ENCODE data around the gene HACD2.

HACD2 gene

DNA sequence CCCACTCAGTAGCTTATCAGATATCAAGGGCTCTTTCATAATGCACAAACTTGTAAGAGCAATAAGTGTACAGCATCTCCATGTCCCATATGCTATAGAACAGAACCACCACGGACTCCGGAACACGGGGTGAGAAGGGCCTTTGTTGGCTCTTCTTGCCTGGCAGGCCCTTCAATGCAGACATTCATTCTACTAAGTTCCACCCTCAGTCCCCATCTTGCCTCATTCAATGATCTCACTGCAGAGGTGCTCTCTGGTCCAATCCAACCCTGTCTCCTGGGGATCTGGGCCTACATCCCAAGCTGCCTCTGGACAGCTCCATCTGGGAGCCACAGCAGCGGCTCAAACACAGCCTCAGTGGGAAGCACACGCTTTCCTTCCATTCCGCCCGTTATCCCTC lies 16.8 kb downstream of the HACD2 start:
- no peak for FAIRE-seq

DNA sequence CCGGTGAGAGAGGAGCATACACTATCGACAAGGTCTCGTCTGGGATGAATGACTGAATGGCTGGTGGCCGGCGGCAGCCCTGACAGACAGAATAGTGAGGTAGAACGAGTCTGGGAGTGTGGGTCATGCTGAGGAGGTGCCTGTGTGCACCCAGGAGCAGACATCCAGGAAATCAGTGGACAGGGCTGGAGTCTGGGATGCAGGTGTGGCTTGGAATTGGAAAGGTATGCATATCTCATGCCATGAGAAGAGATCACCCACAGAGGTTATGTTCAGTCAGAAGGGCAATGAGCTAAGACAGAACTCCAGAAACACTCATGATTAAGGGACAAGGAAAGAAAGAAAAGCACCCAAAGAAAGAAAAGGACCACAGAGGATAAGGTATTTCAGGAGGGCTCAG lies 20.8 kb downstream of the HACD2 start:
- no peak for FAIRE-seq

DNA sequence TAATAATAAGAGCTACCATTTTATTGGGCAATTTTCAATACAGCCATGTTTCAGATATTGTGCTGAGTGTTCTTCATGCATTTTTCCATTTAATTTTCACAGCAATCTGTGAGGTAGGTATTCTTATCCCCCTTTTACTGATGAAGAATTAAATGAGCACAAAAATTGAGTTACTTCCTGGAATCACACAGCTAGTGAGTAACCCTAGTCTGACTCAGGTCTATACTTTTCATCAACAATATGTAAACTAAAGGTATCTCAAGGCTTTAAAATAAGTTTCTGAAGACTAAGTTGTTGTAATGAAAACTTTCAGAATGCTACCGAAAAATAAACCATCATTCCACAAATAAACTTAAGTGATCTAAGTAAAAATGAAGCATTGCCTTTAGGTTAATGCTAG lies 22.3 kb downstream of the HACD2 start:
- no peak for FAIRE-seq

DNA sequence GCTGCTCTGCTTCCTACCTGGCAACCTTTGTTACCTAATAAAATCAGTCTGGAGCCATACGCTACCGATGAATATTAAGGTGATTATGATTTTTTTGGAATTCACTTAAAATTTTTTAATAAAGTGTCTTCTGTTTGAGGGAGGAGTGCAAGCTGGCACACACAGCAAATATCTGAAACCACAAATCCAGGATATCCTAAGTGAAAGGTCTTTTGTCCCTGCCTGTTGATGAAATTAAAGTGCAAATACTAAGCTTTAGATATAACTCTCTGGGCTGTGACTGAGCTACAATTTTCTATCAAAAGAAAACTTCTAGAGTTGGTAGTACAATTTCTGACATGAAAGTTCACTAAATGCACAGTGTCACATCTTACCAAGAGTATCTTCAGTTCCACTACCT lies 23.7 kb downstream of the HACD2 start:
- FAIRE-seq = no peak

DNA sequence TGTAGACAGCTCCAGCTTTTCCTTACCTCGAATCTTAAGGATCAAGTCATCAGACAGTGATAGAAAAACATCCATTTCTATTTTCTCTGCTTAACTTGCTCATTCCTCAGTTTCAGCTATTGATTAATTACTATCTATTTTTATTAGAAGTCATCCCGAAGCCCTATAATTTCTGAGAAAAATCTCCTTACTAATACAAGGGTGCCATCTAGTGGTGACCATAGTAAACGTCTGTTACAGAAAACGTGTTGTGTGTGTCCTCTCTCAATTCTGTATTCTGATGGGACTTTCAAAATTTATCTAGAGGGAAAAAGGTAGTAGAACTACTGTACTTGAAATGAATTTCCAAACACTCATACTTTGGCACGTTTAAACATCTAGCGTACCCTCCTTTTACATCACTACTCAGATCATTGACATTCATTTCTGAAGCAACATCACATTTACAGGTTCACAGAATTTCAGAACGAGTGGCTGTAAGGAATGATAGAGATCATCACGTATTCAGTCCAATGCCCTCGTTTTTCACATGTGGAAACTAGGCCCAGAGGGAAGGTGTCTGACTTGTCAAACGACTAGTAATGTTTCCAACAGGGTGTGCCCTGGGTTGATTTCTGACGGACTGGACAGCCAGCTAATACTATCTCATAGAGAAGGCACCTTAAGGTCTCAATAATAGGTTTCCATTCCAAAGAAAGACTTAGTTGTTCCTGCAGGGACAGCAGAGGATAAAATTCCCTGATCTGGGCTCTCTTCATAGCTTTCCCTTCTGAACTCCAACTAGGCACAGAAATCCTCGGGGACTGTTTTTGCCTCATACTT lies 25.6 kb downstream of the HACD2 start:
- peak; percentile 97 for FAIRE-seq

DNA sequence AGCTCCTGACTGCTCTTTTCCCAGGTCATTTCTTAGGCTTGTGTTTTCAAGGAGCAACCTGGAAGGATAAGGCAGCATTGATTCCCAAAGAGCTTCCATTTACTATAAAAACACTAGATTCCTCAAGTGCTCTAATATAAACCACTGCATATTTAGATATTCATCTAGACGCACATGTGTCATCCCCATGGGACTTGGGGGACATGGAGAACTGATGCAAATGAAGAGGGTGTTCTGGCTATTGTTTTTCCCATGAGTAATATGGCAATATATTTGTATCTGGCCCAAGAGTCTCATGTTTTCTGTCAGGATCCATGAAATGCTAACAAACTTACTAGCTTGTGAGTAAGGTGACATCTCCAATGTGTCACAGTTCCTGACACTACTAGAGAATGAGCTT lies 31.3 kb downstream of the HACD2 start:
- no peak for FAIRE-seq

DNA sequence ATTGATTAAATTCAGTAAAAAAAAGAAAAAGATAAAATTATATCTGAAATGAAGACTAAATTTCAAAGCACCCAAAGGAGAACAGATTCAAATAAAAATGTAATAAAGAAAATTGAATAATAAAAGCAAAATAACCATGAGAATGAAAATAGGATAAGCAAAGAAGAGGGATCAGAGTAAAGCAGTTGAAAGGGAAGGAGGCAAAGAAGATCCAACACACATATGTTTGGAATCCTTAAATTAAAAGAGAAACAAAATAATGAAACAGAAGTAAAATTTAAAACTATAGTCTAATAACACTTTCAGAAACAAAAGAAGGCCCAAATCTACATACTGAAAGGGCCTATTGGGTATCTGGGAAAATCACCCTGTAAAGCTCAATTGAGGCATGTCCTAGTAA lies 32.1 kb downstream of the HACD2 start:
- no peak for FAIRE-seq

DNA sequence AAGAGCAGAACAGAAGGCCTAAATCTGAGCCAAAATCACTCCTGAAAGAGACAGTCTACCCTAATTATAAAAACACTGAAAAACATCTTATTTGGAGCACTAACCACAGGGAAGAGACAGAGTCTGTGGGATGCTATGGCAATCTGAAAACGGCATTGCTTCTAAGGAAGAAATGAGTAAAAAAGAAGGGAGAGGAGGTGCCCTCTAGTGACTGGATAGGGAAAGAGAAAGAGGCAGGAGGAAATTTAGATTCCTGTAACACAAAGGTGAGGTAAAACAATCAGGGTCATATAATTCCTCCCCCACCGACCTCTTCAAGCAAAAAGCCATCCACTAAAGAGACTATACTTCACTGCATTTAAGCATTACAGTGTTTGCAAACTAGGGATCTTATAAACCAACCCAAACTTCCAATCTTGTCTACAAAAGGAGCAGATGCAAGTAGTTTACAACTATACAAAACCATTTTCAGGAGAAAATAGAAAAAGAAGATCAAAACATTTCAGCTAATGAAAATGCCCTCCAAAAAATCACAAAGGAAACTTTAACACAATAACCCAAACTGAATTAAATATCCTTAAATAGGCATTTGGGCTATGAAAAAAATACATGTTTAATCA lies 32.6 kb downstream of the HACD2 start:
- no peak for FAIRE-seq

DNA sequence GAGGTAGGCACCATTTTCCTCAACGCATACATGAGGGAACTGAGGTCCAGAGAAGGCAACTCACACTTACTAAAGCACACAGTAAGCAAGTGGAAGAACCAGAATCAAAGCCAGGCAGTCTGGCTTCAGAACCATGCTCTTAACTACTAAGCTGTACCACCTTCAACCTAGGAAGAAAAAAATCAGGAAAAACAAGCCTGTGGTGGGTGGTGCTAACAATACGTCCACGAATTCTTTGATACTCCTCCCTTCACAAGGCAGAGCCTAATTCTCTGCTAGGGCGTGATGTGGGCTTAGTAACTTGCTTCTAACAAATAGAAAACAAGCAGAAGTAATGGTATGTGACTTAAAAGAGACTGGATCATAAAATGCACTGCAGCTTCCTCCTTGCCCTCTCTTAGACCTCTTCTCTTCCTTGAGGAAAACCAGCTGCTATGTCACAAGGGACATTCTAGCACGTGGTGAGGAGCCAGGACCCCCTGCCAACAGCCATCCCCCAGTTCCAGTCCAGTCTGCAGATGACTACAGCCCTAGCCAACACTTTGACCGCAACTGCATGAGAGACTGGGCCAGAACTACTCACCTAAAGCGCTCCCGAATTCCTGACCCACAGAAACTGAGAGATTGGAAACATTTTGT lies 36.9 kb downstream of the HACD2 start:
- FAIRE-seq = no peak

DNA sequence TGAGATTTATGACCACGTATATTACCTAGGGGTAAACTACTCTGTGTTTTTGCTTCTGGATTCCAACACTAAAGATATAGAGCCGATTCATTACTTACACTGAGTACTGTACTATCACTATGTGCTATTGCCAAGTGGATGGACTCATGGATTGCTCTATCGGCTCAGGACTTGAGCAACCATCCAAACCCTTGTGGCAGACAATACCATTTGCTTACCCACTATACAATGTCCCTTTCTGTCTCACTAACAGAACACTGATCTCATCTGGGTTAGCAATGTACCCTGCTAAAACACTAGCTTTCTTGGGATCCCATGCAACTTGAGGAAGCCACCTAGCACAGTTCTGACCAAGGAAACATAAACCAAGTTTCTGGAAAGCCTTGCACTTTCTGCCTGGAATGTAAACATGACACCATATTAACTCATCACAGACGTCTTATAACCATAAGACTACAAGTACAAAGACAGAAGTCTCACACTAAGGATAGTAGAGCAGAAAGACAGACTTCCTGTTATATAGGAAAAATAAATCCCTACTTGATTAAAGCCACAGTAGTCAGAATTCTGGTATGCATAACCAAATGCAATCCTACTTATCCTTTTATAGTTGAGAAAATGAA lies 38.6 kb downstream of the HACD2 start:
- no peak for FAIRE-seq

DNA sequence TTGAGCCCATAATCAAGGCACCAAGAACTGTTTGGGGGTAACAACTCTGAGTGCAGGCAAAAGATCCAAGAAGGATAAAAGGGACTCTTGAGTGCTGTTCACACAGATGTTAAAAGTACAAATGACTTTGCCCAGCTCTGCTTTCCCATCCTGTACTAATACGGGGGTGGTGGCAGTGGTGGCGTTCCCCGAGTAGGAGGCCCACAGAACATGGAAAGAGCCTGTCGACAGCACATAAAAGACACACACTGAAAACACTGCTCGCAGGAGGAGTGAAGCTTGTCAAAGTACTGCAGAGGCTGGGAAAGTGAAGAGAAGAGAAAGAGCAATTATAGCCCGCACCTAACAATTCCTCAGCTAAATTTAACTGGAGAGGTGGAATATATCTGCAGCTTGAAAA lies 40.9 kb downstream of the HACD2 start:
- FAIRE-seq = no peak

DNA sequence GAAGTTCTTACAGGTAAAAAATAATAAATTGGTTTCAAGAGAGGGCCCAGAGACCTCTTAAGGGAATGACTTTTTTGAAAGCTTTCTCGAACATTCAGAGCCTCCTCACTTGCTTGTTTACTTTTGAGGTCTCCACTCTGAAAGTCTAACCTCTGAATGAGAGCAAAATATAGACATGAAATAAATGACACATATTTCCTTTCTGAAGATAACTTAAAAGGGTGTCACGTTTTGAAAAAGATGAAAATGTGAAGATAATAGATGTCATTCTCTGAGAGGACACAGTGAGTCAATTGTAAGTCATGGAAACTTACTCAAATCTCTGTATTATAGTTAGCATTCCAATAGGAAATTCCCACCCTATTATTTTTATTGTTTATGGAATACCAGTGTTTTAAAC lies 44.6 kb downstream of the HACD2 start:
- no peak for FAIRE-seq

DNA sequence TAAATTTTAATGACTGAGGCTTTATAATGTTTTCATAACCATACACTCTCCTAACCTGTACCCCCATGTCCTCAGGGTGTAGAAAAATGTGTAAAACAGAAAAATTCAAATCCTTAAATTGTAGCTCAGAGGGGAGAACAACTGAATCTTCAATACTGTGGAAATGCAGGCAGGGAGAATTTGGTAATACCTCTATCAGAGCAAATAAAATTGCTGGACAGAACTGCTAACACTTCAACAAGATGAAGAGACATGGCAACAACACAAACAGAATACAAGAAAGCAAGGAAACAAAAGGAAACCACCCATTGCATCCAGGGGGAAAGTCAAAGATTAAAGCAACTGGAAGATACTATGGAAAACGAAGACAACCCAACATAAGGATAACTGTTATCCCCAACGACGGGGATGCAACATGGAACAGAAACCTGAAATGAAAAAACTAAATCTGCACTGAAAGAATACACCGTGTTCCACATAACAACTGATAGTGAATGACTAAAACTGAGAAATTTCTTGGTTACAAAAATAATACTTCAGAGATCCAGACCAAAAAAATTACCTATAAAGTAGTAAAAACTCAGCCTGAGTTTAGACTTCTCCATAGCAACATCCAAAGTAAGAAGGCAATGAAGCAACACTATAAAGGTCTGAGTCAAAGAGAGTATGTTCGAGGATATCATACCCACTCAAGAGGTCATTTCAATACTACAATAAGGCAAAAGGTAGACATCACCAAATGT lies 48.5 kb downstream of the HACD2 start:
- FAIRE-seq = no peak

DNA sequence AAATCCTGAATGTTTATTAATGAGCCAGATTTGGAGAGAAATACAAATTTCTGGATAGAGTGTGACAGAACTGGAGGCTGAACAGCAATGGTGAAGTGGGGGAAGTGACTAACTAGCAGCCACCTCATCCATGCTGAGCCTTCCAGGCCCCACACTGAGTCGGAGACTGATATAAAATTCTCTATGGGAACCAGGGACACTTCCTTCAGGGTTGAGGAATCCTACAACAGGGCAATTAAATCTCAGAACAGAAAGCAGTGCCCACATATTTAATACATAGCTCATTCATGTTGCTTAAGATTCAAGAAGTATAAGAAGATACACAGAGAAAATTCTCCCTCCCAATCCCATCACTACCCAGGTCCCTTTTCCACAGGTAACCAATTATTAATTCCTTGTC lies 49.3 kb downstream of the HACD2 start:
- no peak for FAIRE-seq

DNA sequence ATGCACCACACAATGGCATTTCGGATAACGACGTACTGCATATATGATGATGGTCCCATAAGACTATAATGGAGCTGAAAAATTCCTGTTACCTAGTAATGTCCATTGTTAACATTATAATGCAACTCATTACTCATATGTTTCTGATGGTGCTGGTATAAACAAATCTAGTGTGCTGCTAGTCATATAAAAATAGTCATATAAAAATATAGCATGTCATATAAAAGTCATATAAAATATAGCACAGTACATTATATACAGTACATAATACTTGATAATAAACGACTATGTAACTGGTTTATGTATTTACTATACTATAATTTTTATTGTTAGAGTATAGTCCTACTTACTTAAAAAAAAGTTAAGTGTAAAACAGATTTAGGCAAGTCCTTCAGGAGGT lies 50.6 kb downstream of the HACD2 start:
- FAIRE-seq = no peak

DNA sequence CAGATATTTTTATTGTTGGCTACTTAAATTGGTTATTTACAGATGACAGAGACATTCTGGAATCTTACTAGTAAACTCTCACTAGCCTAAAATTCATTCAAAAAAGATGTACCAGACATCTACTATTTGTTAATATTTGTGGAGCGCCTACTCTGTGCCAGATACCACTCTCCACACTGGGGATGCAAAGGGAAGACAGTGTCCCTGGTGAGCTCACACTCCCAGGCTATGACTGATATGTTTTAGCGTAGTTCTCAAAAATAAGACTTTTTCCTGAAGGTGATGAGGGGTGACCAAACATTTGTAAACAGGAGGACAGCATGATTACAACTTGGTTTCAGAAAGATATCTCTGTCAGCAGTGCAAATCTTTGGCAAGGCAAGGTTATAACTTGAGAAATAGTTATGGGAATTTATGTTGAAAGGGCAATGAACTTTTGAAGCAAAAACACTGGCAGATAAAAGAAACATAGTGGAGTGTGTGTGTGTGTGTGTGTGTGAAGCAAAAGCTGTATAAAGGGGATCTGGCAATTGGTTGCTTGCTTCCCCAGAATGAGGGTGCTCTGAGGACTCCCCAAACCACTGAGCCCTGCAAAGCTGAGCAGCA lies 51.2 kb downstream of the HACD2 start:
- no peak for FAIRE-seq

DNA sequence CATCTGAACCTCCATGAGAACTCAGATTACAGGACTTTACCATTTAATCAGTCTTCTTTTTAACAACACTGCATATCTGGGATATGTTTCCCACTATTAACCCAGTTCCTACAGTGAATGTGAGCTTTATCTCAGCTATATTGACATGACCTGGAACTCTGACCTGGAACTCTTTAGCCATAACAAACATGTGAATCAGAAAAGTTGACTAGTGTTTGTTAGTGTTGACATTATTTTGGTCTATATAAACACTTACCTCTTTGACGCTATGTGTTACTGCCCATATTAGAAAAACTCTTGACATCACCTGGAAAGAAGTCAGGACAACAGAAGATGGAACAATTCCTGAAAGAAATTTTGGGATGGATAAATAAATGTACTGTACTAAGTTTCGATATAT lies 56.7 kb downstream of the HACD2 start:
- FAIRE-seq = no peak

DNA sequence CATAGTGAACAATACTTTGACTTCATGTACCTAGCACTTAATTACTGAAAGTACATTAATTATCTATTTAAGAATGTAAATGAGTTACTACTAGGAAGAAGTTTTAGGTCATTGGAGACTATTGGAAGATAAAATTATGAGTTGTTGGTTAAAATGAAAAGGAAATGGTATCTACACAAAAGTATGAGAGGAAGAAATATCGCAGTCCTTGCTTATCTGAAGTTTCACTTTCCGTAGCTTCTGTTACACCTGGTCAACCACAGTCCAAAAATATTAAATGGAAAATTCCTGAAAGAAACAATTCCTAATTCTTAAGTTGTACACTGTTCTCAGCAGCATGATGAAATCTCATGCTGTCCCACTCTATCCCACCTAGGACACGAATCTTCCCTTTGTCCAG lies 57.8 kb downstream of the HACD2 start:
- no peak for FAIRE-seq

DNA sequence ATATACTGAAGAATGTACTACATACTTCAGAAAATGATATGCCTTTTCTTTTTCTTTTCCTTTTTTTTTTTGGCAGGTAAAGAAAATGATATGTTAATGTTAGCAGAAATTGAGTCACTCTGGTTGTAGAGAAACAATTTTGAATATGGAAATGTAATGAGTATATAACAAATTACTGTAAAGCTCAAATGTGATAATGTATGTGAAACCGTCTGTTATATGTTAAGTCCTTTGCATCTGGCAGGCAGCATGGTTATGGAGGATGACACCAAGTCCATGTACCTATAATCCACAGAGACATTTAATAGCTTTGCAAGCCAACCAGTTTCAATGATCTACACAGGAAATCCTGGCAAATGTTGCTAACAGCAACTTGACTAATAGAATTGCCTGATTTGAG lies 58.4 kb downstream of the HACD2 start:
- FAIRE-seq = no peak

DNA sequence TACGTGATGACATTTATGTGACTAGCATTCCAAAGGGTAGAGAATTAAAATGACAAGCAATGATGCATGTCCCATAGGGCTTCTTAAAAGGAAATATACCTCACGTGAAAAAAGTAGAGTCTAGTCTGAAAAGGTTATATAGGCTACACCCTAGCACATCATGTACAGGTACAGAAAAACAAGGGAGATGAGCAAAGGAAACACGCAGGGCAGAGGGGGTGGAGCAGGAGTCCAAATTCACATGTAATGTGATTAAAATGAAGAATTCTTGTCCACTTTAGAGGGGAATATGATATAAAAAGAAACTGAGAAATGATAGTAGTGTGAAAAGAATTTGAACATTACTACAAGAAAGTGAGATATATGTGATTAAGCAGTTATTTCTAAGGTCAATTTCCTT lies 59.4 kb downstream of the HACD2 start:
- FAIRE-seq = no peak

DNA sequence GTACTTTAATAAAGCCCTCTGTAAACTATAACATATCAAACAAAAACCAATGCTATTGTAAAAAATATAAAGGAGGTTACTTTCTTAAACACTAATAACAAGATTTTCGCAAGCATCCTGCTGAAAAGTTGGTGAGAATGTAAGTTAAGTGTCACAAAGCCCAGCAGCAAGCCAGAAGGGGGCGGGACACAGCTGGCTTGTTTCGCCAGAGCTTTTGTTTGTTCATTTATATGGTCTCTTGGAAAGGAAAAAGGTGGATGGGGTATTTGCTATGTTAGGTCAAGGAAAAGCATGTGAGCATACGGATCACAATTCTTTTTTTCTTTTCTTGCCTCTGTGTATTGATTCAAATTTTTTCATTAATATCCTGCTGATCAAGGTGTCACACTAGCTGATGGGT lies 59.9 kb downstream of the HACD2 start:
- no peak for FAIRE-seq

DNA sequence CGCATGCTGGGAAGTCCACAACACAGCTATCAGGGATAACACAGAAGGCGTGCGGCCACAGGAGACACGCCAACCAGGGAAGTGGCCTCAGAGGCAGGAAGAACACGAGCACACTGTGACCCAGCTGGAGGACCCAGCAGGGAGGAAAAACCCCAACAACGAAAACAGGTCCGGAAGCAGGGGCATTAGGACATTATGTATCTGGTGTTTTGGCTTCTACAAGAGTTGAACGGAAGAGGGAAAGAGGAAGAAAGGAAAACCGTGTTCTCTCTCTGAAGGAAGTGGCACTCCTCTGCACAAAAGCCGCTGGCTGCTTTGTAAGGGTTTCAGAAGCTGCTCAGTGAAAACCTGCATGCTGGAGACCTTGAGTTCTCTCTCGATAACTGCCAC lies 61.8 kb downstream of the HACD2 start:
- no peak for FAIRE-seq

All from islet of Langerhans (tissue), 1 donor.